NCI-H2196 (cell line): ENCODE results near the gene LEPROT.

ENCODE experiments used
- DNase-seq: peaks from one replicate; lab custom pipeline; 2025; ENCODE audit not compliant: unreplicated experiment; lab: John Stamatoyannopoulos, UW

Gene LEPROT

GRCh38 chr1:65471861-65472332 is 51.4 kb downstream of the LEPROT start:
- DNase-seq = no peak

DNA sequence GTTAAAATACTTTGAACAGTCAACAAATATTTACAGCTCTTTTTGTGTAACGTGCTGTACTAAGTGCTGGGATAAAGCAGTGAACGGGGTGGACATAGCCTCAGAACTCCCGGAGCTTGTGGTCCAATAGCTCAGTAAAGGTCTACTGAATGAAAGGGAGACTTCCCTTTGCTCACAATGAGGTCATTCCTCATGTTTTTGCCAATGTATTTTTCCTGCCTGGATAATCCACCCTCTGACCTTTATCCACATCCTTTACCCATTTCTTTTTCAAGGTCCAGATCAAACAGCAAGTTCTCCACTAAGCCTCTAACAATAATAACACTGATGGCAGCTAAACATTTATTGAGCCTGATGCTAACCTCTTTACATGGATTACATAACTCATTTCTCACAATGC is 55.9 kb downstream of the LEPROT start:
- no peak for DNase-seq

GRCh38 chr1:65477414-65478378 is 57.2 kb downstream of the LEPROT start:
- no peak for DNase-seq

DNA sequence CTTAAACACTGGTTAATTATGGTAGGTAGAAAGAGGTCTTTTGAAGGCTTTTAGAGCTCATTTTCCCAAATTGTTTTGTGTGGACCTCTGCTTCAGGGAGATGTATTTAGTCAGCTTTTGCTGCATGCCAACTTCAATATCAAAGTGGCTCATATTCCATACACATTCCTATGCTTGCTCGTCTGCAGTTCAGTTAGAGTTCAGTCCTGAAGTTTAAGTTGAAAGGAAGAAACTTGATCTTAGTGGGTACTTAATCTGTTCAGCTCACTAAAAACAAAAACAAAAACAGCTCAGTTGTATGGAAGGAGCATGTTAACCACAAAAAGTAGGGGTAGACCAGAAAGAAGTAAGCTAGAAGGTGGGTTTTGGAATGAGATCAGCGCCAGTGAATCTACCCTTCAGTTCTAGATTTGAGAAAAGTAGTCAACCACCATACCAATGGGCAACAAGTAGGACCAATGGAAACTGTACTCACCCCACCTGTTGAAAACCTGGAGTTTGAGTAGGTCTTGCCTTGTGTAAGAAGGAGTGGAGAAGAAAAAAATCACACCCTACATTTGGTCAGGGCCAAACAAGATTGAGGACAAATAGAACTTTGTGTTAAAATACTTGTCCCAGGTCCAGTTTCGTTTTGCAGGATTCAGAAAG is 58.0 kb downstream of the LEPROT start:
- no peak for DNase-seq

DNA sequence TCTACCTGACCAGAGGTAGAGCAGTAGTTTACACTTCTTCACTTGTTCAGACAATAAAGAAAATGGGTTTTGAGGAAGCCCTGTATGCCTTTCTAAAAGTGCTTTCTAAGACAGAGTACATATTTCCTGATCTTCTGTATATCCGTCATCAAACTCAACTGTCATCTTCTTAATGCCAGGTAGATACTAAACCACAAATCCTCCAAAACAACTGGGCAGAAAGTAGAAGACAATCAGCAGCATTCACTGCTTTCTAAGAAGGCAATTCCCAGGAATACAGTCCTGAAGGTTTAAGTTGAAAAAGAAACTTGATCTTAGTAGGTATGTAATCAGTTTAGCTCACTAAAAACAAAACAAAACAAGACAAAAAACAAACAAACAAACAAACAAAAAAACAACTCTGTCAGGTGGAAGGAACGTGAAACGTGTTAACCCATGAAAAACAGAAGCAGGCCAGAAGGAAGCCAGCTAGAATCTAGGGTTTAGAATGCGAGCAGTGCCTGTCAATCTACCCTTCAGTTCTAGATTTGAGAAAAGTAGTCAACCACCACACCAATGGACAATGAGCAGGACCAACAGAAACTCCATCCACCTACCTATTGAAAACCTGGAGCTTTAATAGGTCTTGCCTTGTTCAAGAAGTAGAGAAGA is 59.2 kb downstream of the LEPROT start:
- DNase-seq = no peak

DNA sequence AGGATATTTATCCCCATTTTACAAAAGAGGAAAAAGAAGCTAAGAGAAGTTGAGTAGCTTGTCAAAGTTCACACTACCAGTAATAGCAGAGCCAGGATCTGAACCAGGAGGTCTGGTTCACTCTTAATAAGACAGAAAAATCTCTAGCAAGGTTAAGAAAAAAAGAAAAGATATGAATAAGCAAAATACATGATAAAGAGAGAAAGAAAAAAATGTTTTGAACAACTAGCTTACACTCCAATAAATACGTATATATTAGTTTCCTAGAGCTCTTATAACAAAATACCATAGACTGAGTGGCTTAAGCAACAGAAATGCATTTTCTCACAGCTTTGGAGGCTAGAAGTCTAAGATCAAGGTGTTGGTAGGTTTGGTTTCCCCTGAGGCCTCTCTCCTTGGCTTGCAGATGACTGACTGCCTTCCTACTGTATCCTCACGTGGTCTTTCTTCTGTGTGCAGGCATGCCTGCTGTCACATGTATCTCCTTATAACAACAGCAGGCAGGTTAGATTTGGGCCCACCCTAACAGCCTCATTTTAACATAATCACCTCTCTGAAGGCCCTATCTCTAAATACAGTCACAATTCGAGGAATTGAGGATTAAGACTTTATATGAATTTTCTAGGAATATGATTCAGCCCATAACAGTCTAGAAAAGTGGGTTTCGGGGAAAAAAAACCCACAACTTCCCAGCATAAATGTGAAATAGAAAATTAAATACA is 60.4 kb downstream of the LEPROT start:
- no peak for DNase-seq

DNA sequence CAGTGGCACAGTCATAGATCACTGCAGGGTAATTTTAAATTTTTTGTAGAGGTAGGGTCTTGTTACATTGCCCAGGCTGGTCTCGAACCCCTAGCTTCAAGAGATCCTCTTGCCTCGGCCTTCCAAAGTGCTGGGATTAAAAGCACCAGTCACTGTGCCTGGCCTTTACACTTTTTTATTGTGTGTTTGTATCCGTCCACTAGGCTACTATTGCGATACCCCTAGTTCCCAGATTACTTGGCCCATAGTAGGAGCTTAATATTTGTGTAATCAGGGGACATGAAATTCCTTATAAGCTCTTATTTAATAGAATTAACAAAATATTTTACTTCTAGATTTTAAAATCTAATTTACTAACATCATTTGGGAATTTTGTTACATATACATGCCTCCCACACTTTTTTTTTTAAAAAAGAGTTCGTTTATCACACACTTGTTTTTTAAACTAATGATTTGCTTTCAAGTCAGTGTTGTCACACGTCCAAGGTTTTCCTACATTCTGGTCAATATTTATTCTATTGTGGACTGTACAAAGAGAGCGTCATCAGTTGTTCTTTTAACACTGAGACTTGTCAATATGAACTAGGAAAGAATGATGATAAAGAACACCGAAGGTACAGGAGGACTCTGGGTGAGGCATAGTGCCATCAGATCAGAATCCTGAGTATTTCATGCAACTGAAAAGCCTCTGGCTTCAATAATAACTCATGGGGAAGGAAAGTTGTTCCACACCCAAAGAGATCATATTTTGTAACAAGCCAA is 63.7 kb downstream of the LEPROT start:
- no peak for DNase-seq
